HCT116 (cell line): ENCODE measurements around the gene SORT1. TPM values are rescaled to one million over a fixed set of nuclear protein-coding genes. Genes with fewer than 3 reads are reported as not detected.

Source experiments
- ATAC-seq: fragments of 200-7000 bp; cut with Tn5 transposase; 2 replicates; pipeline ENCODE4 v1.9.1; 2020; ENCODE audit warnings: mild to moderate bottlenecking, moderate library complexity
- BruUV-seq: library from RNA; stranded (reverse); fragments of 400-500 nt; replicated peaks from 2 replicates; lab custom pipeline; 2021; lab: Mats Ljungman, UMichigan
- CTCF ChIA-PET: fragments of 300-600 bp; sonication (Branson Sonifier 250); formaldehyde crosslinking; loops from one replicate; lab custom pipeline; 2021; ENCODE audit warnings: antibody characterized with exemption; lab: Charles Lee
- POLR2A ChIA-PET: fragments of 300-600, 350-600 bp; sonication (Branson Sonifier 250); formaldehyde crosslinking; loops from one replicate; lab custom pipeline; 2021; ENCODE audit warnings: antibody characterized with exemption; lab: Charles Lee
- RAD21 ChIA-PET, 2 experiments: fragments of 300-600 bp; sonication (Branson Sonifier 250); formaldehyde crosslinking; loops; one replicate each; lab custom pipeline; 2023; ENCODE audit warnings: low total read pairs in 2 of 2; ENCODE audit not compliant: uncharacterized antibody in 2 of 2, unreplicated experiment in 2 of 2, low non-redundant PET in 1 of 2; lab: Charles Lee
- DNase-seq: peaks from one replicate; pipeline ENCODE4 v3.0.0-alpha.2; 2010; ENCODE audit warnings: low read depth, low spot score
- H2AFZ ChIP-seq: fragments of 200-600 bp; shearing (Covaris generic), sonication (generic); 2 replicates; pipeline ENCODE4 v1.6.1; 2017; ENCODE audit warnings: low read depth, mixed run types, mixed read lengths, antibody characterized with exemption, low read length; ENCODE audit not compliant: poor library complexity, severe bottlenecking
- H3K27ac ChIP-seq: 2 replicates; pipeline ENCODE4 v1.5.1; 2012; ENCODE audit warnings: low read depth, low read length
- H3K27me3 ChIP-seq: fragments of 200-600 bp; sonication (generic); 2 replicates; pipeline ENCODE4 v1.6.1; 2016; ENCODE audit warnings: mixed run types, low read length, mixed read lengths; ENCODE audit not compliant: insufficient read depth
- H3K36me3 ChIP-seq, 2 experiments: fragments of 200-500 bp in 1 of 2; fragments of 200-600 bp in 1 of 2; sonication (Bioruptor generic) in 1 of 2; sonication (generic) in 1 of 2; 2 replicates each; pipeline versions ENCODE4 v1.5.1 to v1.6.1; 2014 to 2016; ENCODE audit warnings: low read length in 2 of 2, inconsistent platforms in 1 of 2, mixed read lengths in 1 of 2, mixed run types in 1 of 2; ENCODE audit not compliant: insufficient read depth in 2 of 2, control insufficient read depth in 1 of 2
- H3K4me1 ChIP-seq, 2 experiments: fragments of 200-600 bp in 1 of 2; sonication (generic) in 1 of 2; 2 replicates each; pipeline versions ENCODE4 v1.5.1 to v1.6.1; 2012 to 2017; ENCODE audit warnings: low read length in 2 of 2, inconsistent platforms in 1 of 2, mild to moderate bottlenecking in 1 of 2, mixed read lengths in 1 of 2, mixed run types in 1 of 2, moderate library complexity in 1 of 2; ENCODE audit not compliant: insufficient read depth in 2 of 2, control insufficient read depth in 1 of 2
- H3K4me2 ChIP-seq: fragments of 200-600 bp; sonication (generic); 2 replicates; pipeline ENCODE4 v1.6.1; 2017; ENCODE audit warnings: mixed run types, low read length, mixed read lengths
- H3K4me3 ChIP-seq, 2 experiments: fragments of 200-600 bp in 1 of 2; sonication (generic) in 1 of 2; replicated peaks in 1 of 2; 2 replicates each; pipeline ENCODE4 v1.5.1; 2011 to 2016; ENCODE audit warnings: low read length in 2 of 2, control low read depth in 1 of 2, low read depth in 1 of 2, mild to moderate bottlenecking in 1 of 2, mixed read lengths in 1 of 2, mixed run types in 1 of 2
- H3K79me2 ChIP-seq: fragments of 200-600 bp; sonication (generic); 2 replicates; pipeline ENCODE4 v1.6.1; 2017; ENCODE audit warnings: mild to moderate bottlenecking, mixed run types, low read length, moderate library complexity, mixed read lengths; ENCODE audit not compliant: insufficient read depth
- H3K9ac ChIP-seq: fragments of 200-600 bp; sonication (generic); 2 replicates; pipeline ENCODE4 v1.6.1; 2016; ENCODE audit warnings: low read length, mixed read lengths
- H3K9me2 ChIP-seq: fragments of 200-600 bp; sonication (generic), shearing (Covaris generic); 2 replicates; pipeline ENCODE4 v1.6.1; 2017; ENCODE audit warnings: mixed run types, mild to moderate bottlenecking, moderate library complexity; ENCODE audit not compliant: insufficient read depth
- H3K9me3 ChIP-seq, 2 experiments: fragments of 200-500 bp in 1 of 2; fragments of 200-600 bp in 1 of 2; sonication (Bioruptor generic) in 1 of 2; sonication (generic) in 1 of 2; 2 replicates each; pipeline ENCODE4 v1.6.1; 2014 to 2017; ENCODE audit warnings: low read length in 2 of 2, mixed read lengths in 2 of 2, inconsistent platforms in 1 of 2, low read depth in 1 of 2, mild to moderate bottlenecking in 1 of 2, mixed run types in 1 of 2, moderate library complexity in 1 of 2; ENCODE audit not compliant: control insufficient read depth in 1 of 2, insufficient read depth in 1 of 2
- H4K20me1 ChIP-seq: fragments of 200-600 bp; sonication (generic), shearing (Covaris generic); 2 replicates; pipeline ENCODE4 v1.6.1; 2017; ENCODE audit warnings: mixed run types, mild to moderate bottlenecking, moderate library complexity; ENCODE audit not compliant: insufficient read depth
- CTCF ChIP-seq, 3 experiments: fragments of 200-600 bp in 1 of 3; sonication (generic) in 1 of 3; IDR thresholded peaks in 2 of 3; conservative IDR thresholded peaks in 1 of 3; 2 replicates each; pipeline ENCODE4 v1.5.1; 2012 to 2017; ENCODE audit warnings: low read depth in 2 of 3, low read length in 2 of 3, antibody characterized with exemption in 1 of 3, borderline replicate concordance in 1 of 3, control low read depth in 1 of 3, mild to moderate bottlenecking in 1 of 3, mixed read lengths in 1 of 3, mixed run types in 1 of 3, moderate library complexity in 1 of 3; ENCODE audit not compliant: insufficient read depth in 1 of 3
- EGR1 ChIP-seq: IDR thresholded peaks from 2 replicates; pipeline ENCODE4 v1.6.1; 2012; ENCODE audit warnings: low read depth
- SP1 ChIP-seq: IDR thresholded peaks from 2 replicates; pipeline ENCODE4 v1.6.1; 2012; ENCODE audit warnings: low read depth
- ZFX ChIP-seq: fragments of 450-650 bp; IDR thresholded peaks from 2 replicates; pipeline ENCODE4 v1.6.1; 2017
- intact Hi-C: fragments of 100-400 bp; cut with micrococcal nuclease; formaldehyde crosslinking; loops from 2 replicates; pipeline ENCODE4 v1.10.0; 2022
- total RNA-seq: library from RNA; stranded (reverse); gene quantifications from one replicate; pipeline ENCODE4 v1.2.1, GENCODE V29; 2021; ENCODE audit not compliant: unreplicated experiment

Gene SORT1
- total RNA-seq, 1 experiment from 2014 or later = 20.2 TPM

DNA sequence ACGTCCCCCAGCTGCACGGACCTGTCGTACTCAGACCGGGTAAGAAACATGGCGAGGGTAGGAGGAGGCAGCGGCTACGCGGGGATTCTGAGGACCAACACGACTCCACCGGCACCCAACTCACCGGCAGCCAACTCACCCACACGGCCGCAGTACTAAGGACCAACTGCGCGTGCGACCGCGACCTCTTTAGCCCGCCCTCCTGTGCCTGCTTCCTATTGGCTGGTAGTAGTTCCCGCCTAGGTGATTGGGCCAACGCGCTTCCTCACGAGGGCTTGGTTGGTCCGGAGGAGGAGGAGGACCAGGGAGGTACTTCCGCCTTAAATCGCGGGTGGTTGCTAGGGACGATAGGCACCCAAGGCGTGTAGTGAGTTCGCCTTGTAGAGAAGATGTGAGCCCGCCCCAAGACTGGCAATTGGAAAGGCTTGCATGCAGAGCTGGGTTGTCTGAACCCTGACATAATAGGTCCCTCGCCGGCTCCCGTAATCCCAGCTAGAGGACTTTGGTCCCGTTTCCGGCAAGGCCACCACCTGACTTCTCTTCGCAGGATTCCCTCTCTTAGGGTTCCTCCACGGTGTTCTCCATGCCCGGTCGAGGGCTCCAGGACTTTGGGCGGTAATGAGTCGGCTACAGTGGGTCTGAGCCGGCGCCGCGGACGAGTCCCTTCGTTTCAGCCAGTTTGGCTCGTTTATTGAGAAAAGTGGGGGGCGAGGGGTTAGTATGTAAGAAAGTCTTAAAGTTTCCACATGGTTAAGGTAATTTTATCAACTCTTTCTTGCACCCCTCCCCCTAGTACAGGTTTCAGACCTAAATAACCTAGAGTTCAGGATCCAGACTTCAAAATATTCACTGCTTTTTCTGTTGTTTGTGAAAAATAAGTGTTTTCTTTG lies 28.8 kb upstream of the SORT1 start, which contains the start of gene PSMA5 (continued):
- TF ChIP-seq CTCF (IDR thresholded peaks at IDR 0.05 in 2 of 3, conservative IDR thresholded peaks at IDR 0.05 in 1 of 3; ENCODE audit: borderline replicate concordance in 1 of 3, insufficient read depth in 1 of 3, low read depth in 2 of 3, low read length in 2 of 3) (no peak), SP1 (peak; percentile 97)

DNA sequence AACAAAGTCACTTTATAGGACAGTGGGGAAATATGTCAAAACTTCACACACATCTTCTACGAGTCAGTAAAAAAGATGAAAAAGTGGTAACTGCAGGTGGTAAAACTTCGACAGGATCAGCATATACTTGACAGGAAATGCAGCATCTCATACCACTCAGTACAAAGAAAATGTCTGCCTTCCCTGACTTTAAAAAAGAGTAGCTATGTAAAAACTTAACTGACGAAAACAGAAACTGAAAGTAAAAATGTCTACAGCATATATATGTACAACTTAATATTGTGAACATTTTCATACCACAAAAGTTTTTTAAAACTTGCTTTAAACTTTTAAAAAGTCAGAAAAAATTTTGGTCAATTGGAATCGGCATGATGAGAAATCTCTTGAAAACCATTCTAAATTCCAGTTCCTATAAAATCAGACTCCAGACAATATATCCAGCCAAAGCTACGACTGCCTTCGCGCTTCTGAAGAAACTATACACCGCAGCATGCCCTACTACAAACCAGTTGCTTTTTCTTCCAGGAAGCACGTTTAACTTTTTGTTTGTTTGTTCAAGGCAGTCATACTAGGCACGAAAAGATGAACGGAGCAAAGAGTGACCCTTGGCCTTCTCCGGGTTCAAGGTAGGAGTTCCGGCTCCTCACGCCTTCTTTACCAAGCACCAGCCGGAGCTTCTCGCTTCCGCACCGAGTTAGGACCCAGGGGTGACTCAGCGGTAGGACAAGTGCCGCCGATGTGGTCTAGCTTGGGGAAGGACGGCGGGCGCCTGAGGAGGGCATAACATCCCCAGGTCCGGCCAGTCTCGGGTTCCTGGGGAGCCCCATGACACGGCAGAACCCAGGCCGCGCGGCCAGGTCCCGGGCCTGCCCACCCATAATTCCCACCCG lies 27.9 kb upstream of the SORT1 start:
- TF ChIP-seq ZFX (peak; percentile 88; the same call in 1 of the 2 replicates), EGR1 (no peak)
- TF ChIP-seq, all 23 proteins: peak for 1
- POLR2A ChIA-PET = interaction anchor here (0.9 to 1.3 kb wide), 3 partner anchors 11 to 69 kb away, joined by 3 read pairs; partner anchors contain the start of genes CYB561D1 and SORT1
- H3K4me2 ChIP-seq = peak overlapping the region; percentile 92
- peak overlapping the region; percentile 57 to 82 for H3K4me3 ChIP-seq
- no peak for DNase-seq
- RAD21 ChIA-PET = no interaction called here
- peaks cover 7 to 29% of the 10 kb centered on the region in 2 experiments for H3K4me1 ChIP-seq
- H3K79me2 ChIP-seq = peaks cover 64% of the 10 kb centered on the region
- peak; percentile 41 for ATAC-seq
- H4K20me1 ChIP-seq = peaks cover 8% of the 10 kb centered on the region; the same call in 1 of the 2 replicates
- no peaks in the 10 kb centered on the region for H3K9me3 ChIP-seq
- H3K27ac ChIP-seq = peak overlapping the region; percentile 68
- no peaks in the 10 kb centered on the region for H3K9me2 ChIP-seq
- intact Hi-C loops = loop anchor here (1.0 to 5.0 kb wide), 2 partner anchors 57 to 107 kb away; partner anchors contain the start of gene ATXN7L2
- no peak overlapping the region for H2AFZ ChIP-seq
- H3K9ac ChIP-seq = peak overlapping the region; percentile 90
- no peaks in the 10 kb centered on the region for H3K27me3 ChIP-seq
- CTCF ChIA-PET = interaction anchor here (2.1 kb wide), 1 partner anchor 107 kb away, joined by 10 read pairs; no protein-coding TSS in a partner anchor
- TSS peak; percentile 80 for BruUV-seq
- peaks cover 9 to 11% of the 10 kb centered on the region in 2 experiments; a peak in 3 of 4 replicates for H3K36me3 ChIP-seq
